SW480 (cell line): ENCODE measurements around the gene VMP1.
"Not testable (repeated sequence)": the region's sequence is repeated elsewhere in the genome, so short reads cannot be mapped to it uniquely, and the experiment has no call there.

Source experiments
- DNase-seq: peaks from one replicate; pipeline ENCODE4 v3.0.0-alpha.2; 2016; ENCODE audit warnings: low spot score

The VMP1 gene

GRCh38 chr17:59841091-59841881, 133.8 kb downstream of the VMP1 start:
- peak; percentile 61 for DNase-seq

- DNase-seq, result not testable (repeated sequence)
These were observed 134.4 kb downstream of the VMP1 start for GRCh38 chr17:59841882-59842263.

- DNase-seq, result peak; percentile 93
These were observed 135.6 kb downstream of the VMP1 start for GRCh38 chr17:59842901-59843652.

- peak; percentile 54 for DNase-seq
These were observed 137.6 kb downstream of the VMP1 start for GRCh38 chr17:59844884-59845594.

GRCh38 chr17:59845595-59846393, 138.3 kb downstream of the VMP1 start:
- peak; percentile 94 for DNase-seq

GRCh38 chr17:59846394-59847165, 139.1 kb downstream of the VMP1 start:
- peak; percentile 92 for DNase-seq

- DNase-seq, result no peak
These were observed 140.9 kb downstream of the VMP1 start for GRCh38 chr17:59848385-59848668.

GRCh38 chr17:59848778-59849177, 141.3 kb downstream of the VMP1 start:
- DNase-seq, result no peak

GRCh38 chr17:59850311-59850710, 142.9 kb downstream of the VMP1 start:
- not testable (repeated sequence) for DNase-seq

GRCh38 chr17:59851439-59852375, 144.3 kb downstream of the VMP1 start:
- peak; percentile 91 for DNase-seq

- not testable (repeated sequence) for DNase-seq
These were observed 145.4 kb downstream of the VMP1 start for GRCh38 chr17:59852847-59853167.

GRCh38 chr17:59853168-59853918, 145.9 kb downstream of the VMP1 start:
- peak; percentile 89 for DNase-seq

GRCh38 chr17:59853919-59854729, 146.7 kb downstream of the VMP1 start:
- DNase-seq, result not testable (repeated sequence)

- no peak for DNase-seq
These were observed 149.7 kb downstream of the VMP1 start for GRCh38 chr17:59856859-59857794.

GRCh38 chr17:59858167-59858816, 150.8 kb downstream of the VMP1 start:
- no peak for DNase-seq

GRCh38 chr17:59858932-59859331, 151.5 kb downstream of the VMP1 start:
- DNase-seq, result no peak

GRCh38 chr17:59859444-59860025, 152.1 kb downstream of the VMP1 start:
- peak; percentile 62 for DNase-seq
